Measurements from ENCODE around the gene EAPP.

GRCh38 chr14:34538871-34539406, 562 bp downstream of the EAPP start:
- TF ChIP-seq POLR2A (IDR thresholded peaks at IDR 0.05; ENCODE audit: low read depth, low read length), result no peak
- TF ChIP-seq TAF1 (IDR thresholded peaks at IDR 0.05; ENCODE audit: low read depth, low read length), result no peak
- no peak for TF ChIP-seq POLR2AphosphoS5 (IDR thresholded peaks at IDR 0.05; ENCODE audit: low read depth, low read length)
- no peak for TF ChIP-seq POU2F2 (IDR thresholded peaks at IDR 0.05; ENCODE audit: low read depth, low read length)
- TF ChIP-seq SPI1 (IDR thresholded peaks at IDR 0.05; ENCODE audit: low read depth, low read length), result no peak
- no peak for TF ChIP-seq PAX5 (IDR thresholded peaks at IDR 0.05; ENCODE audit: insufficient read depth, low read length, severe bottlenecking)
